A549 (cell line): ENCODE results near the gene ITSN1.

ENCODE experiments used
- CHD2 ChIP-seq: fragments of 150-350 bp; IDR thresholded peaks from 2 replicates; pipeline ENCODE4 v1.6.1; 2014; ENCODE audit warnings: low read length; ENCODE audit not compliant: partially characterized antibody
- HDAC2 ChIP-seq: fragments of 200-600 bp; sonication (generic); IDR thresholded peaks from 2 replicates; pipeline ENCODE4 v1.6.1; 2016
- HOXA7 ChIP-seq: fragments of 250-450 bp; sonication (Bioruptor Pico); IDR thresholded peaks from 2 replicates; pipeline ENCODE4 v1.5.0; 2020; ENCODE audit warnings: mild to moderate bottlenecking, moderate library complexity
- MAZ ChIP-seq: fragments of 150-350 bp; IDR thresholded peaks from 2 replicates; pipeline ENCODE4 v1.6.1; 2014; ENCODE audit warnings: antibody characterized with exemption, low read depth, low read length, borderline replicate concordance
- POLR2A ChIP-seq: IDR thresholded peaks from 2 replicates; pipeline ENCODE4 v1.6.1; 2012; ENCODE audit warnings: mild to moderate bottlenecking, low read length
- RFX5 ChIP-seq: fragments of 450-650 bp; IDR thresholded peaks from 2 replicates; pipeline ENCODE4 v1.7.1; 2014; ENCODE audit warnings: antibody characterized with exemption, mild to moderate bottlenecking, moderate library complexity
- TF ChIP-seq, protein P1 (sequence below): fragments of >200 bp; sonication (Bioruptor Twin); formaldehyde crosslinking; IDR thresholded peaks from 3 replicates; pipeline ENCODE4 v1.5.1; 2016
- TF ChIP-seq, protein P2 (sequence below): IDR thresholded peaks from 2 replicates; pipeline ENCODE4 v1.6.1; 2012
- TF ChIP-seq, protein P3 (sequence below): fragments of >200 bp; sonication (Bioruptor Twin); formaldehyde crosslinking; IDR thresholded peaks from 2 replicates; pipeline ENCODE4 v1.6.1; 2016

DNA sequence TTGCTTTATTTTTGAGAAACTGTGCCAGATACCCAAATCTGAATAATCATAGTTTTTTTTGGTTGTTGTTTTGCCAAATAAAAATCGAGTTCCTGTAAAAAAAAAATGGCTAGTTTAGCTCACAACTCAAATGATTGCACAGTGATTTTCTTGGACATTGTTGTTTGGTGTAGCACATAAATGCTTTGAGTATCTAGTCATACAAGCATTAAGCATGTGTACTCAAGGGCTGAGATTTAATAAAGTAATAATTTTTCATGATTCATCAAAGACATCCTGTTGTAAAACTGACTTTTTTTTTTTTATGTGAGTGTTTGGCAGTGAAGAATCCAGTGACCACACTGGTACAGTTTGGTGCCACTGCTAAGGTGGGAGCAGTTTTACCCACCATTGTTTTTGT lies 18.8 kb downstream of the ITSN1 start:
- TF ChIP-seq MAZ (no peak), POLR2A (no peak), CHD2 (no peak), HOXA7 (CRISPR knock-in tag) (no peak), HDAC2 (no peak), RFX5 (no peak)
- TF ChIP-seq, protein P1, sequence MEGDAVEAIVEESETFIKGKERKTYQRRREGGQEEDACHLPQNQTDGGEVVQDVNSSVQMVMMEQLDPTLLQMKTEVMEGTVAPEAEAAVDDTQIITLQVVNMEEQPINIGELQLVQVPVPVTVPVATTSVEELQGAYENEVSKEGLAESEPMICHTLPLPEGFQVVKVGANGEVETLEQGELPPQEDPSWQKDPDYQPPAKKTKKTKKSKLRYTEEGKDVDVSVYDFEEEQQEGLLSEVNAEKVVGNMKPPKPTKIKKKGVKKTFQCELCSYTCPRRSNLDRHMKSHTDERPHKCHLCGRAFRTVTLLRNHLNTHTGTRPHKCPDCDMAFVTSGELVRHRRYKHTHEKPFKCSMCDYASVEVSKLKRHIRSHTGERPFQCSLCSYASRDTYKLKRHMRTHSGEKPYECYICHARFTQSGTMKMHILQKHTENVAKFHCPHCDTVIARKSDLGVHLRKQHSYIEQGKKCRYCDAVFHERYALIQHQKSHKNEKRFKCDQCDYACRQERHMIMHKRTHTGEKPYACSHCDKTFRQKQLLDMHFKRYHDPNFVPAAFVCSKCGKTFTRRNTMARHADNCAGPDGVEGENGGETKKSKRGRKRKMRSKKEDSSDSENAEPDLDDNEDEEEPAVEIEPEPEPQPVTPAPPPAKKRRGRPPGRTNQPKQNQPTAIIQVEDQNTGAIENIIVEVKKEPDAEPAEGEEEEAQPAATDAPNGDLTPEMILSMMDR, result no peak
- TF ChIP-seq, protein P2, sequence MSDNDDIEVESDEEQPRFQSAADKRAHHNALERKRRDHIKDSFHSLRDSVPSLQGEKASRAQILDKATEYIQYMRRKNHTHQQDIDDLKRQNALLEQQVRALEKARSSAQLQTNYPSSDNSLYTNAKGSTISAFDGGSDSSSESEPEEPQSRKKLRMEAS, result no peak
- TF ChIP-seq, protein P3, sequence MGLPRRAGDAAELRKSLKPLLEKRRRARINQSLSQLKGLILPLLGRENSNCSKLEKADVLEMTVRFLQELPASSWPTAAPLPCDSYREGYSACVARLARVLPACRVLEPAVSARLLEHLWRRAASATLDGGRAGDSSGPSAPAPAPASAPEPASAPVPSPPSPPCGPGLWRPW, result no peak
